Neural progenitor cell (in vitro differentiated cells): ENCODE results near the gene MBOAT1.

Experiments
- CTCF ChIP-seq: fragments of 200-600 bp; sonication (generic); IDR thresholded peaks from 2 replicates; pipeline ENCODE4 v1.5.1; 2017; ENCODE audit warnings: antibody characterized with exemption, mild to moderate bottlenecking
- EZH2phosphoT487 ChIP-seq: fragments of 200-600 bp; sonication (generic); IDR thresholded peaks from 2 replicates; pipeline ENCODE4 v1.6.1; 2017; ENCODE audit warnings: antibody characterized with exemption

DNA sequence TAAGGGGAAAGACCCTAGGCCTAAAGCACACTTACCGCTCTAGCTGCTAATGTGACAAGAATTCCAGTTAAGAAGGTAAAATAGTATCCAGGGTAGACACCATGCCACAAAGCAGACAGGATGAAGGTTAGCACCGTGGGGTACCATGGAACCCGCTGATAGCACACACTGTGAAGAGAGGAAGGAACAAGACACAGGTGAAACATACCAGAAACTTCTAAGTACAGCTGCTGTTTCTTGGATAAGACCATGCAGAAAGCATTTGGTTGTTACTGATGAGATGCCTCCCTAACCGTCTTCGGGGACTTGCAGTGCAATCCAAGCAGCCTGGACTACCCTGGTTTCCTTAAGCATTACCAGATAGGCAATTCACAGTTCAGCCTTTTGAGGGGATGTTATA, 99.4 kb downstream of the MBOAT1 start:
- TF ChIP-seq CTCF (no peak), EZH2phosphoT487 (no peak)
